ENCODE data around the gene CCNK.

CCNK gene

GRCh38 chr14:99497341-99497740 lies 16.1 kb downstream of the CCNK start:
- Histone ChIP-seq H3K27me3 (ENCODE audit: insufficient read depth, low read length, poor library complexity, severe bottlenecking) (no peaks in the 10 kb centered on the region), H3F3A (ENCODE audit: low read depth) (no peaks in the 10 kb centered on the region), H3K36me3 (ENCODE audit: insufficient read depth, low read length) (peaks cover 94% of the 10 kb centered on the region; the same call in 1 of the 2 replicates), H3K9me2 (replicated peaks; ENCODE audit: low read depth, low read length) (no peaks in the 10 kb centered on the region), H3K4me3 (ENCODE audit: low read length, poor library complexity, severe bottlenecking) (no peak overlapping the region), H3K9ac (ENCODE audit: low read depth, low read length, poor library complexity, severe bottlenecking) (no peak overlapping the region), H2AFZ (ENCODE audit: low read length) (no peak overlapping the region), H3K4me2 (ENCODE audit: low read depth, low read length, poor library complexity, severe bottlenecking) (no peak overlapping the region), H3K4me1 (ENCODE audit: insufficient read depth, low read length, poor library complexity, severe bottlenecking) (no peaks in the 10 kb centered on the region), H3K79me2 (ENCODE audit: insufficient read depth, low read length) (peaks cover 21% of the 10 kb centered on the region), H3K9me3 (ENCODE audit: insufficient read depth, low read depth, low read length) (no peaks in the 10 kb centered on the region), H4K20me1 (ENCODE audit: insufficient read depth, low read length, poor library complexity, severe bottlenecking) (peaks cover 5% of the 10 kb centered on the region)
- TF ChIP-seq EZH2phosphoT487 (IDR thresholded peaks at IDR 0.05; ENCODE audit: borderline replicate concordance) = no peak
- TF ChIP-seq, protein P1, sequence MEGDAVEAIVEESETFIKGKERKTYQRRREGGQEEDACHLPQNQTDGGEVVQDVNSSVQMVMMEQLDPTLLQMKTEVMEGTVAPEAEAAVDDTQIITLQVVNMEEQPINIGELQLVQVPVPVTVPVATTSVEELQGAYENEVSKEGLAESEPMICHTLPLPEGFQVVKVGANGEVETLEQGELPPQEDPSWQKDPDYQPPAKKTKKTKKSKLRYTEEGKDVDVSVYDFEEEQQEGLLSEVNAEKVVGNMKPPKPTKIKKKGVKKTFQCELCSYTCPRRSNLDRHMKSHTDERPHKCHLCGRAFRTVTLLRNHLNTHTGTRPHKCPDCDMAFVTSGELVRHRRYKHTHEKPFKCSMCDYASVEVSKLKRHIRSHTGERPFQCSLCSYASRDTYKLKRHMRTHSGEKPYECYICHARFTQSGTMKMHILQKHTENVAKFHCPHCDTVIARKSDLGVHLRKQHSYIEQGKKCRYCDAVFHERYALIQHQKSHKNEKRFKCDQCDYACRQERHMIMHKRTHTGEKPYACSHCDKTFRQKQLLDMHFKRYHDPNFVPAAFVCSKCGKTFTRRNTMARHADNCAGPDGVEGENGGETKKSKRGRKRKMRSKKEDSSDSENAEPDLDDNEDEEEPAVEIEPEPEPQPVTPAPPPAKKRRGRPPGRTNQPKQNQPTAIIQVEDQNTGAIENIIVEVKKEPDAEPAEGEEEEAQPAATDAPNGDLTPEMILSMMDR (conservative IDR thresholded peaks at IDR 0.05; ENCODE audit: low read length) = no peak

GRCh38 chr14:99497894-99498293 lies 16.7 kb downstream of the CCNK start:
- peaks cover 5% of the 10 kb centered on the region for H4K20me1 ChIP-seq (ENCODE audit: insufficient read depth, low read length, poor library complexity, severe bottlenecking)
- H3K9me3 ChIP-seq (ENCODE audit: insufficient read depth, low read depth, low read length) = no peaks in the 10 kb centered on the region
- no peak overlapping the region for H2AFZ ChIP-seq (ENCODE audit: low read length)
- no peak overlapping the region for H3K4me3 ChIP-seq (ENCODE audit: low read length, poor library complexity, severe bottlenecking)
- H3F3A ChIP-seq (ENCODE audit: low read depth) = no peaks in the 10 kb centered on the region
- no peaks in the 10 kb centered on the region for H3K4me1 ChIP-seq (ENCODE audit: insufficient read depth, low read length, poor library complexity, severe bottlenecking)
- peaks cover 94% of the 10 kb centered on the region; the same call in 1 of the 2 replicates for H3K36me3 ChIP-seq (ENCODE audit: insufficient read depth, low read length)
- TF ChIP-seq, protein P1 (conservative IDR thresholded peaks at IDR 0.05; ENCODE audit: low read length) = no peak
- TF ChIP-seq EZH2phosphoT487 (IDR thresholded peaks at IDR 0.05; ENCODE audit: borderline replicate concordance) = no peak
- H3K9me2 ChIP-seq (replicated peaks; ENCODE audit: low read depth, low read length) = no peaks in the 10 kb centered on the region
- H3K9ac ChIP-seq (ENCODE audit: low read depth, low read length, poor library complexity, severe bottlenecking) = no peak overlapping the region
- H3K79me2 ChIP-seq (ENCODE audit: insufficient read depth, low read length) = peaks cover 16% of the 10 kb centered on the region
- no peaks in the 10 kb centered on the region for H3K27me3 ChIP-seq (ENCODE audit: insufficient read depth, low read length, poor library complexity, severe bottlenecking)
- no peak overlapping the region for H3K4me2 ChIP-seq (ENCODE audit: low read depth, low read length, poor library complexity, severe bottlenecking)

- no peak for TF ChIP-seq EZH2phosphoT487 (IDR thresholded peaks at IDR 0.05; ENCODE audit: borderline replicate concordance)
- TF ChIP-seq, protein P1 (conservative IDR thresholded peaks at IDR 0.05; ENCODE audit: low read length) = no peak
- Histone ChIP-seq H3K36me3 (ENCODE audit: insufficient read depth, low read length) (peaks cover 98% of the 10 kb centered on the region; the same call in 1 of the 2 replicates), H3K79me2 (ENCODE audit: insufficient read depth, low read length) (no peaks in the 10 kb centered on the region), H3K9ac (ENCODE audit: low read depth, low read length, poor library complexity, severe bottlenecking) (no peak overlapping the region), H2AFZ (ENCODE audit: low read length) (no peak overlapping the region), H3K4me2 (ENCODE audit: low read depth, low read length, poor library complexity, severe bottlenecking) (no peak overlapping the region), H3K9me2 (replicated peaks; ENCODE audit: low read depth, low read length) (no peaks in the 10 kb centered on the region), H3F3A (ENCODE audit: low read depth) (no peaks in the 10 kb centered on the region), H3K4me1 (ENCODE audit: insufficient read depth, low read length, poor library complexity, severe bottlenecking) (no peaks in the 10 kb centered on the region), H3K27me3 (ENCODE audit: insufficient read depth, low read length, poor library complexity, severe bottlenecking) (no peaks in the 10 kb centered on the region), H3K9me3 (ENCODE audit: insufficient read depth, low read depth, low read length) (no peaks in the 10 kb centered on the region), H4K20me1 (ENCODE audit: insufficient read depth, low read length, poor library complexity, severe bottlenecking) (no peaks in the 10 kb centered on the region), H3K4me3 (ENCODE audit: low read length, poor library complexity, severe bottlenecking) (no peak overlapping the region)
These were observed 21.8 kb downstream of the CCNK start for GRCh38 chr14:99502989-99503421.

Data from Loucy (cell line).